B cell (primary cell): ENCODE measurements around the gene CDHR5. TPM values are rescaled to one million over a fixed set of nuclear protein-coding genes. Genes with fewer than 3 reads are reported as not detected.

ENCODE experiments used
- ATAC-seq: fragments of 200-7000 bp; cut with Tn5 transposase; one replicate; pipeline ENCODE4 v1.10.0; 2021; ENCODE audit warnings: low read depth, mild to moderate bottlenecking, moderate number of reproducible peaks, moderate library complexity
- CTCF ChIA-PET: fragments of 350-600 bp; sonication (Branson Sonifier 250); formaldehyde crosslinking; loops from one replicate; lab custom pipeline; 2021; ENCODE audit warnings: antibody characterized with exemption, inconsistent platforms; lab: Charles Lee
- POLR2A ChIA-PET: fragments of 350-600 bp; sonication (Branson Sonifier 250); formaldehyde crosslinking; loops from one replicate; lab custom pipeline; 2021; ENCODE audit warnings: antibody characterized with exemption; lab: Charles Lee
- DNase-seq: peaks from one replicate; pipeline ENCODE4 v3.0.0; 2013
- H2AFZ ChIP-seq: 2 replicates; pipeline ENCODE4 v1.6.1; 2012; ENCODE audit warnings: mild to moderate bottlenecking, low read depth, low read length; ENCODE audit not compliant: insufficient read depth, poor library complexity, severe bottlenecking
- H3K27ac ChIP-seq, 2 donors: 1 replicate in 1 of 2; 2 replicates in 1 of 2; pipeline ENCODE4 v1.5.1; 2012 to 2013; ENCODE audit warnings: low read length in 2 of 2, mild to moderate bottlenecking in 2 of 2, moderate library complexity in 1 of 2
- H3K27me3 ChIP-seq, 4 experiments: fragments of 200-600 bp in 1 of 4; sonication (generic) in 1 of 4; replicated peaks in 1 of 4; 1 replicate in 2 of 4; 2 replicates in 2 of 4; pipeline versions ENCODE4 v1.6.1 to v1.7.0; 2013 to 2016; ENCODE audit warnings: low read length in 3 of 4, mild to moderate bottlenecking in 2 of 4, mixed read lengths in 1 of 4, moderate library complexity in 1 of 4; ENCODE audit not compliant: insufficient read depth in 4 of 4, control insufficient read depth in 3 of 4; ENCODE audit errors: control extremely low read depth in 1 of 4
- H3K36me3 ChIP-seq, 2 experiments: replicated peaks in 1 of 2; 1 replicate in 1 of 2; 2 replicates in 1 of 2; pipeline versions ENCODE4 v1.6.1 to v1.7.1; 2013; ENCODE audit warnings: low read length in 1 of 2; ENCODE audit not compliant: insufficient read depth in 2 of 2, control insufficient read depth in 1 of 2; ENCODE audit errors: control extremely low read depth in 1 of 2, extremely low read depth in 1 of 2
- H3K4me1 ChIP-seq, 2 donors: fragments of 200-600 bp in 1 of 2; sonication (generic) in 1 of 2; 1 replicate in 1 of 2; 2 replicates in 1 of 2; pipeline versions ENCODE4 v1.5.1 to v1.6.1; 2013 to 2017; ENCODE audit warnings: low read length in 2 of 2; ENCODE audit not compliant: control insufficient read depth in 2 of 2, insufficient read depth in 2 of 2
- H3K4me2 ChIP-seq: replicated peaks from 2 replicates; pipeline ENCODE3; 2012; ENCODE audit warnings: mild to moderate bottlenecking, low read depth, low read length; ENCODE audit not compliant: poor library complexity, severe bottlenecking
- H3K4me3 ChIP-seq, 5 experiments: fragments of 200-600 bp in 1 of 5; sonication (generic) in 1 of 5; 1 replicate in 3 of 5; 2 replicates in 2 of 5; pipeline versions ENCODE4 v1.5.1 to v1.7.0; 2011 to 2016; ENCODE audit warnings: low read length in 4 of 5, mild to moderate bottlenecking in 4 of 5, low read depth in 2 of 5, control low read depth in 1 of 5, moderate library complexity in 1 of 5; ENCODE audit not compliant: insufficient read depth in 1 of 5; ENCODE audit errors: control extremely low read depth in 1 of 5, extremely low read depth in 1 of 5
- H3K79me2 ChIP-seq: fragments of 200-600 bp; sonication (generic); one replicate; pipeline ENCODE4 v1.6.0; 2016; ENCODE audit warnings: low read length; ENCODE audit not compliant: control insufficient read depth, insufficient read depth
- H3K9ac ChIP-seq: fragments of 200-600 bp; sonication (generic); 2 replicates; pipeline ENCODE4 v1.6.1; 2017; ENCODE audit warnings: mild to moderate bottlenecking, low read length, moderate library complexity
- H3K9me3 ChIP-seq, 3 donors: one replicate each; pipeline versions ENCODE4 v1.6.1 to v1.7.1; 2013; ENCODE audit warnings: low read length in 2 of 3; ENCODE audit not compliant: control insufficient read depth in 2 of 3, insufficient read depth in 1 of 3; ENCODE audit errors: control extremely low read depth in 1 of 3
- H4K20me1 ChIP-seq: 2 replicates; pipeline ENCODE4 v1.6.0; 2012; ENCODE audit warnings: mild to moderate bottlenecking, low read length; ENCODE audit not compliant: insufficient read depth, control insufficient read depth, poor library complexity, severe bottlenecking
- H3K27ac Mint-ChIP-seq: one replicate; pipeline ENCODE4 v1.8.0; 2021; ENCODE audit warnings: mixed read lengths
- H3K27me3 Mint-ChIP-seq: one replicate; pipeline ENCODE4 v1.8.0; 2021; ENCODE audit warnings: mixed read lengths
- H3K4me1 Mint-ChIP-seq: one replicate; pipeline ENCODE4 v1.8.0; 2021; ENCODE audit warnings: mixed read lengths
- H3K4me3 Mint-ChIP-seq: one replicate; pipeline ENCODE4 v1.8.0; 2021; ENCODE audit warnings: mixed read lengths
- H3K9me3 Mint-ChIP-seq: one replicate; pipeline ENCODE4 v1.8.0; 2022; ENCODE audit warnings: mixed read lengths; ENCODE audit not compliant: insufficient read depth
- EZH2 ChIP-seq: IDR thresholded peaks from 2 replicates; pipeline ENCODE4 v1.6.1; 2012; ENCODE audit warnings: borderline replicate concordance, low read depth, mild to moderate bottlenecking, moderate library complexity, low read length; ENCODE audit not compliant: insufficient read depth, poor library complexity, severe bottlenecking
- WGBS: methylation state at CpG from one replicate; pipeline ENCODE4 v1.1.5; 2013; ENCODE audit warnings: missing lambda C conversion rate; ENCODE audit not compliant: insufficient coverage; 5-methylcytosine and 5-hydroxymethylcytosine counted together
- intact Hi-C: fragments of 100-400 bp; cut with micrococcal nuclease; formaldehyde crosslinking; loops from one replicate; pipeline ENCODE4 v1.10.0; 2022
- polyA plus RNA-seq: library from polyadenylated mRNA; depleted of rRNA; stranded (reverse); fragments of >200 nt; gene quantifications from 2 replicates; pipeline ENCODE4 v1.2.3, GENCODE V29; 2012
- total RNA-seq, 2 donors: library from RNA; stranded (reverse); fragments of 120-200 nt in 1 of 2; gene quantifications; 1 replicate in 1 of 2; 2 replicates in 1 of 2; pipeline versions ENCODE4 v1.2.3 to v1.2.4, GENCODE V29; 2013 to 2022
- TF ChIP-seq, protein P1 (sequence below): fragments of 200-600 bp; IDR thresholded peaks from one replicate; pipeline ENCODE4 v1.8.0; 2022; ENCODE audit warnings: antibody characterized with exemption, mild to moderate bottlenecking

The CDHR5 gene
- total and polyA plus RNA-seq, 2 donors (not counting 1 experiment from before 2014, with no cell fraction given) = 0.09 TPM; not detected in 1

GRCh38 chr11:617912-618682 lies 6.7 kb downstream of the CDHR5 start:
- intact Hi-C loops = loop anchor here (2.0 to 10.0 kb wide), 3 partner anchors 49 to 187 kb away; partner anchors contain the start of gene PIDD1
- no peak overlapping the region for H3K27ac ChIP-seq
- no peak for ATAC-seq
- DNase-seq = no peak
- H3K4me3 Mint-ChIP-seq = peak overlapping the region; percentile 41
- H3K4me3 ChIP-seq = no peak overlapping the region
- H3K27ac Mint-ChIP-seq = peak overlapping the region; percentile 53
- H3K4me1 ChIP-seq = peaks cover 18 to 31% of the 10 kb centered on the region in 2 donors
- no peak overlapping the region for H3K9ac ChIP-seq
- H3K4me2 ChIP-seq = no peak overlapping the region
- 92% methylated on average over 25 of the region's 25 CpGs for WGBS
- no peaks in the 10 kb centered on the region for H3K9me3 Mint-ChIP-seq
- CTCF ChIA-PET = no interaction called here
- H3K79me2 ChIP-seq = peaks cover 6% of the 10 kb centered on the region
- peaks cover 14% of the 10 kb centered on the region for H3K4me1 Mint-ChIP-seq
- H4K20me1 ChIP-seq = peaks cover 22% of the 10 kb centered on the region
- POLR2A ChIA-PET = no interaction called here
- no peak for TF ChIP-seq EZH2
- no peaks in the 10 kb centered on the region for H3K9me3 ChIP-seq
- H3K27me3 ChIP-seq = no peaks in the 10 kb centered on the region
- H3K36me3 ChIP-seq = peaks cover 0 to 11% of the 10 kb centered on the region in 2 experiments
- no peak overlapping the region for H2AFZ ChIP-seq
- H3K27me3 Mint-ChIP-seq = peaks cover under 1% of the 10 kb centered on the region

- Mint-ChIP-seq H3K27ac (peak overlapping the region; percentile 94), H3K9me3 (no peaks in the 10 kb centered on the region), H3K4me3 (peak overlapping the region; percentile 26), H3K27me3 (no peaks in the 10 kb centered on the region), H3K4me1 (peaks cover 14% of the 10 kb centered on the region)
- peak overlapping the region; percentile 90 for H3K4me2 ChIP-seq
- 86% methylated on average over 55 of the region's 57 CpGs for WGBS
- peaks cover 0 to 19% of the 10 kb centered on the region in 2 experiments for H3K36me3 ChIP-seq
- no peak overlapping the region for H2AFZ ChIP-seq
- DNase-seq = no peak
- ChIA-PET CTCF (no interaction called here), POLR2A (no interaction called here)
- no peak for TF ChIP-seq EZH2
- TF ChIP-seq, protein P1, sequence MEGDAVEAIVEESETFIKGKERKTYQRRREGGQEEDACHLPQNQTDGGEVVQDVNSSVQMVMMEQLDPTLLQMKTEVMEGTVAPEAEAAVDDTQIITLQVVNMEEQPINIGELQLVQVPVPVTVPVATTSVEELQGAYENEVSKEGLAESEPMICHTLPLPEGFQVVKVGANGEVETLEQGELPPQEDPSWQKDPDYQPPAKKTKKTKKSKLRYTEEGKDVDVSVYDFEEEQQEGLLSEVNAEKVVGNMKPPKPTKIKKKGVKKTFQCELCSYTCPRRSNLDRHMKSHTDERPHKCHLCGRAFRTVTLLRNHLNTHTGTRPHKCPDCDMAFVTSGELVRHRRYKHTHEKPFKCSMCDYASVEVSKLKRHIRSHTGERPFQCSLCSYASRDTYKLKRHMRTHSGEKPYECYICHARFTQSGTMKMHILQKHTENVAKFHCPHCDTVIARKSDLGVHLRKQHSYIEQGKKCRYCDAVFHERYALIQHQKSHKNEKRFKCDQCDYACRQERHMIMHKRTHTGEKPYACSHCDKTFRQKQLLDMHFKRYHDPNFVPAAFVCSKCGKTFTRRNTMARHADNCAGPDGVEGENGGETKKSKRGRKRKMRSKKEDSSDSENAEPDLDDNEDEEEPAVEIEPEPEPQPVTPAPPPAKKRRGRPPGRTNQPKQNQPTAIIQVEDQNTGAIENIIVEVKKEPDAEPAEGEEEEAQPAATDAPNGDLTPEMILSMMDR = no peak
- peaks cover 18 to 35% of the 10 kb centered on the region in 2 donors for H3K4me1 ChIP-seq
- H3K4me3 ChIP-seq = no peak overlapping the region
- no peak overlapping the region for H3K27ac ChIP-seq
- no peak overlapping the region for H3K9ac ChIP-seq
- ATAC-seq = no peak
- H3K79me2 ChIP-seq = peaks cover 6% of the 10 kb centered on the region
- H4K20me1 ChIP-seq = peaks cover 29% of the 10 kb centered on the region
- H3K9me3 ChIP-seq = no peaks in the 10 kb centered on the region
- intact Hi-C loops = loop anchor here (2.0 to 10.0 kb wide), 3 partner anchors 49 to 187 kb away; partner anchors contain the start of gene PIDD1
- no peaks in the 10 kb centered on the region for H3K27me3 ChIP-seq
Observed at GRCh38 chr11:617199-617911, 7.4 kb downstream of the CDHR5 start.
